Kidney capillary endothelial cell (primary cell): ENCODE results near the gene IMMP2L.
A peak's percentile ranks its signal among the peaks of the same experiment; 100 is the strongest.
"Not testable (repeated sequence)": the region's sequence is repeated elsewhere in the genome, so short reads cannot be mapped to it uniquely, and the experiment has no call there.

ENCODE experiments used
- DNase-seq: peaks from one replicate; pipeline ENCODE4 v3.0.0-alpha.2; 2018; ENCODE audit warnings: low spot score

The IMMP2L gene

DNA sequence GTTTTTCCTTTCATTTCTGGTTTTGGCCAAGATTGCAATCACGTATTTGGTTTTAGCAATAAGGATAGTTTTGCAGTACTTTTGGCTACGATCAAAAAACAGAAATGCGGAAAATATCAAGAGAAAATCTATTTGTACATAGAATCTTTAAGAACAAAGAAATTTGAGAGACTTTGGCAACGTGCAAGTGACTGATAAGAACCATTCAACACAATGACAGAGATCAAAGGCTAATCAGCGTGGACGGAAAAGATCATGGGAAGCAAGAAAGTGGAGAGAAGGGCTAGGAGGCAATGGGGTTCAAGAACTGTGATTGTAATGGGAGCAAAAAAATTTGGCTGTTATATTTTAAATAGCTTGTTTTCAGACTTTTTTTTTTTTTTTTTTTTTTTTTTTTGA lies 487.5 kb downstream of the IMMP2L start:
- no peak for DNase-seq

DNA sequence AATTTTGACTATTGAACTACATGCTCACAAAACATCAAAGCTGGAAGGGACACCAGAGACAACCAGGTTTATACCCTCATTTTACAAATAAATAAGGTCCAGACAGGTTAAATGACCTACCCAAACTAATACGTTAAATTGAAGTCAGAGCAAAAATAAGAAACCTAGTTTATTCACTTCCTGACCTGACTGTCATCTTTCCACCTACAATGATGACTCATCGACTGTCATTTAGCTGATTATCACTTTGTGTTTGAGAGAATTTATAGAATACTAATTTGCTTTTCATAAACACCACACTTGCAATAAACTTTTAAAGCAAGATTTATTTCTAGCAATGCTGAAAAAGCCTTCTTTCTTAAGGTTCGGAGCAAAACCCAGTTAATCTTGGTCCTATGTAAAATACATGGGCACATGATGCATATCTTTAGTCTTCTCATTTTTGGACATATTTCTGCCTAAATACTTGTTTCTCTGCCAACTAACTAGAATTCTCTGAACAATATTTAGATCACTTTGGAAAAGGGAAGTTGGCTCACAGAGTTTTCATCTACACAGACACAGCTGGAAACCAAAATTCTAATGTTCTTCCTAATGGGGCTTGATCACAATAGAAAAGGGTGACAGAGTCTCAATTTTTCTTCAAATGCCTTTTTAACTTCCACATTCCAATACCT lies 488.1 kb downstream of the IMMP2L start:
- no peak for DNase-seq

DNA sequence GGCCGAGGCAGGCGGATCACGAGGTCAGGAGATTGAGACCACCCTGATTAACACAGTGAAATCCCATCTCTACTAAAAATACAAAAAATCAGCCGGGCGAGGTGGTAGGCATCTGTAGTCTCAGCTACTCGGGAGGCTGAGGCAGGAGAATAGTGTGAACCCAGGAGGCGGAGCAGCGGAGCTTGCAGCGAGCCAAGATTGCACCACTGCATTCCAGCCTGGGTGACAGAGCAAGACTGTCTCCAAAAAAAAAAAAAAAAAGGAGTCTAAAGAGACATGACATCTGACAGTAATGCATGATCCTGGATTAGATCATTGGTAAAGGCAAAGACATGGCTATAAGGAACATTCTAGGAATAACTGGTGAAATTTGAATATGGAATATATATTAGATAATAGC lies 489.6 kb downstream of the IMMP2L start:
- not testable (repeated sequence) for DNase-seq

DNA sequence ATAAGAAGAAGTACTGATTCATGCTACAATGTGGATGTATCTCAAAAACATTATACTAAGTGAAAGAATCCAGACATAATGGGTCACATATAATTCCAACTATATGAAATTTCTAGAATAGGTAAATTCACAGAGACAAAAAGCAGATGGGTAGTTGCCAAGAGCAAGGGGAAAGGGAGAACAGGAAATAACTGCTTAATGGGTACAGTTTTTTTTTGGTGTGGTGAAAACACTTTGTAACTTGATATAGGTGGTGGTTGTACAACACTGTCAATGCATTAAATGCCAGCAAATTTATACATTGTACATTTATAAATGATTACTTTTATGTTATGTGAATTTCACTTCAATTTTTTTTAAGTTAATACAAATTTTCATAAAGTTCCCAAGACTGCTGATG lies 490.7 kb downstream of the IMMP2L start:
- DNase-seq, result no peak

DNA sequence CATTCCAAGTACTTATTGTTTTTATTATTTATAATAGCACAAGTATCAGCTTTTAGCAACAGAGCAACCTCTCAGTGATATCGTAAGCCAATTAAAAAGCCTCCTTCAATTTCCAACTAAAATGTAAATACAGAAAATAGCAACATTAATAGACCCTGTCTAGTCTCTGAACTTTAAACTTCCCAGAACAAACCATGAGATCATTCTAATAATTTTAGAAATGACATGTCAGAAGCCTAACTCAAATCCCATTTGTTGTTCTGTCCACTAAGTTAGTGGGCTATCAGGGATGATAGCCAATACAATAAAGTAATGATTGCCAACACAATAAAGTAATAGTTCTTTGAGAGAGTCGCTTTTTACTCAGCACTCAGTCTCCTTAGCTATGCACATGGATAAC lies 493.7 kb downstream of the IMMP2L start:
- DNase-seq, result no peak

- DNase-seq, result no peak
Measured at GRCh38 chr7:111067682-111068081, 494.6 kb downstream of the IMMP2L start.

DNA sequence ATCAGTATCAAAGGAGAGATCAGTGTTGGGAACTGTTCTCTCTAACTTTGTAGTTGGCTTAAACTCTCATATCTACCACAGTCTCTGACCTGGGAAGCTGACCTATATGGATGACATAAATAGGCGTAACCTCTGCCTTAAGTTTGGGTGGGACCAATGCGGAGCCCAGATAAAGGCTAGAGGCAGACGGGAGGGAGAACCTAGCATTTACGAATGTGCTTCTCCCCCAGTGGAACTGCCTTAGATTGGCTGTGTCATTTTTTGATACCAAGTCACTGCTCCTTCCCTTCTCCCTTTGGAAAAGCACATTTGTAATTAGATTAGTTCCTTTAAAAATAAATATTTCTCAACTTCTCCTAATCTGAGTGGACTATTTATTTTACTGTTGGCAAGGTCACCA lies 495.0 kb downstream of the IMMP2L start:
- no peak for DNase-seq

DNA sequence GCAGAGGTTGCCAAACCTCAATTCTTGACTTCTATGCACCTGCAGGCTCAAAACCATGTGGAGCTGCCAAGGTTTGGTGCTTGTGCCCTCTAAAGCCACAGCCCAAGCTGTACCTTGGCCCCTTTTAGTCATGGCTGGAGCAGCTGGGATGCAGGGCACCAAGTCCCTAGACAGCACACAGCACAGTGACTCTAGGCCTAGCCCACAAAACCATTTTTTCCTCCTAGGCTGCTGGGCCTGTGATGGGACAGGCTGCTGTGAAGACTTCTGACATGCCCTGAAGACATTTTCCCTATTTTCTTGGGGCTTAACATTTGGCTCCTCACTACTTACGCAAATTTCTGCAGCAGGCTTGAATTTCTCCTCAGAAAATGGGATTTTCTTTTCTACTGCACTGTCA lies 499.1 kb downstream of the IMMP2L start:
- no peak for DNase-seq

DNA sequence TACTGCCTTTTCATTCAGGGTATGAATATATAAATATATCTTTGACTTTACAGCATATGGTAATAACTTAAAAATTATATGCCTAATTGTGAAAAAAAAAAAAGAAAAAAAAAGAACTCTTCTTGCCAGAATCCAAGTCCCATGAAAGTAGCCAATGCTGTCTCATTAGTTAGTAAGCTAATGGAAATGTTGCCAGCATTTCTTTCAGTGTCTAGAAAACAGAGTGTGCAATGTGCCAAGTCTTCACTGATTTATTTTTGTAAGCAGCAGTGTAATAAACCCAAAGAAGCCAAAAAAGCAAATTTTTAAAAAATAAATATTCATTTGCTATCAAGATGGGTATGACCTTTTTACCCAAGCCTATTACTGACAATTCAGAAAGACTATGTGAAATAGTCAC lies 502.5 kb downstream of the IMMP2L start:
- no peak for DNase-seq

GRCh38 chr7:111057066-111057465 lies 505.2 kb downstream of the IMMP2L start:
- no peak for DNase-seq

GRCh38 chr7:111056371-111056770 lies 505.9 kb downstream of the IMMP2L start:
- DNase-seq, result no peak

DNA sequence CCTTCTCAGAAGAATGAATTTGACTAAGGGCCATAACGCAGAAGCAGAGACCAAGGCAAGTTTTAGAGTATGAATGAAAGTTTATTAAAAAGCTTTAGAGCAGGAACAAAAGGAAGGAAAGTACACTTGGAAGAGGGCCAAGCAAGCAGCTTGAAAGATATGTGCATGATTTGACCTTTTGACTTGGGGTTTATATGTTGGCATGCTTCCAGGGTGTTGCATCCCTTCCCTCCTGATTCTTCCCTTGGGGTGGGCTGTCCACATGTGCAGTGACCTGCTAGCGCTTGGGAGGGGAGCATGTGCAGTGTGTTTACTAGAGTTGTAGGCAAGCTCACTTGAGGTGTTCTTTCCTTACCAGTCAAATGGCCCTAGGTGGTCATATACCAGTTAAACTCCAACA lies 509.3 kb downstream of the IMMP2L start:
- DNase-seq, result no peak

DNA sequence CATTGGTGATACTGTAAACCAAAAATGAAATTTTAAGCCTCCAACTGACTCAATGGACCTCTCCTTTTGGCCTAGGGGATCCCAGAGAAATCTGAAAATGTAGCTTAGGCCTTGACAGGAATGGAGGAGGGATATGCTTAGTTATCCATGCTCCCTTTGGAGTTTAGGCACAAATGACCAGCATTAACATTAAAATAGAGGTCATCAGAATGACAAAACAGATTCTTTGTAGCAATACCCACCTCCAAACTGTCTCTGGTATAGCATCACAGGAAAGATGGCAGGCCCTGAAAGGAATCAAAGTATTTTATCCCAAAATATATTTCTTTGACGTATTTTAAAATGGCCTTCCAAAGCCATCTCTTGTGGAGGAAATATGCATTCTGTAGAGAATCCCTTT lies 510.5 kb downstream of the IMMP2L start:
- DNase-seq, result no peak

DNA sequence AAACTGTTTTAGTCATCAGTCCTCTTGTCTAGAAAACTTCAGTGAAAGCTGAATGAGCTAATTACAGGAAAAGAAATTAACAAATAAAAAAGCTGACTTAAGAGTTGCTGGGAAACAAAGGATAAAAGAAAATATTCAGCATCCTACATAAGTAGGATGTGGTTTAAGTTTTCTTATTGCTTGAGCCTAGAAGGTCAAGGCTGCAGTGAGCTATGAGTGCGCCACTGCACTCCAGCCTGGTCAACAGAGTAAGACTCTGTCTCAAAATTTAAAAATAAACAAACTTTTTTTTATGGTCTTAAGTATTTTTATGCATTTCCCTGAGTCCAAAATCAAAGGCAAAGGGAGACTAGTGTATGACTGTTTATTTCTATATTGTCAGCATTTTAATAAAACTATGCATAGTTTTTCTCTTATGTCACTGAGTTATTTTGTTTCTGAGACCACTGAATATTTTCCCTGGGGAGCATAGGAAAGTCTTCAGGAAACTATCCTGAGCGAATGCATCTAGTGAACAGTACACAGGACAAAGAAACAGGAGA lies 511.3 kb downstream of the IMMP2L start:
- no peak for DNase-seq

DNA sequence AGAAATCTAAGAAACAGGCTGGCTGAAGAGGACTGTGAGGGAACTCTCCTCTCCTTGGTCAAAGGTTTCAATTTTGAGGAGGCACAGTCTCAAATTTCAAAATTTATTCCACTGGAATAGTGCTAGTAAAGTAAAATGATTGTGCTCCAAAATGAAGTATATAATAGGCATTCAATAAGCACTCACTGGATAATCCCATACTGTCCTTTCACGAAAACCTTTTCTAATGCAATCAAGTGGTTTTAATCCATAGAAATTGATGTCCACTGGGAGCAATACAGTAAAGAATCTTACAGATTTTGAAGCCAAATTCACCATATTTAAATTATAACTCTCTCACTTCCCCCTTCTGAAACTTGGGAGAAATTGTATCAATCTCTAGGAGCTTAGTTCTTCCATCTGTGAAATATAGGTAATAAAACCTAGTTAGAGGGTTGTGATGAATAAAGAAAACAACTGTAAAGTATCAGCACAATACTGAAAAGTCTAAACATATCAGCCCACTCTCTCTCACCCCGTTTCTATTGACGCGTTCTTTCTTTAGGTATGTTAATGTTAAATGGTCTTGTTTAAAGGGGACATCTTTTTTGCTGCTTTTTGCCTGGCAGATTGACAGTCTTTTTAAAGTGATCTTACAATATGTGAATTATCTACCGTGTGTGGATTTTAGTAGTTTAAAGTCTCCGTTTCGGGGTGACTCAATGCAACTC lies 512.2 kb downstream of the IMMP2L start:
- DNase-seq, result no peak

DNA sequence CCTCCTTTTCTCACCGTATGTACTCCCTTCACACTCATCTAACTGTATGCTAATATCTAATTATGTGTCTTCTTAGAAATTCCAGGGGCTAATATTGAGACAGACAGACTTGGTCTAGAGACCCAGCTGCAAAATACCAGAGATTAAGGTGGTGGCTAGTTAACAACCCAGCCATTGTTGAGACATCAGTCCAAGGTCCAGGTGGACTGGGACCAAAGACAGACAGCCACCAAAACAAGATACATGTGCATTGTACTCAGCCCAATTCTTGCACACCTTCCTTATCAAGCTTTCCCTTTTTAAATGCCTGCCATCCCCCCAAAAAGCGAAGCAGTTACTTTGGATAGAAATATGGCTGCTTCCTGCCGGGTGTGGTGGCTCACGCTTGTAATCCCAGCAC lies 514.7 kb downstream of the IMMP2L start:
- DNase-seq, result no peak

- DNase-seq, result no peak
Measured at GRCh38 chr7:111045449-111045848, 516.8 kb downstream of the IMMP2L start.

DNA sequence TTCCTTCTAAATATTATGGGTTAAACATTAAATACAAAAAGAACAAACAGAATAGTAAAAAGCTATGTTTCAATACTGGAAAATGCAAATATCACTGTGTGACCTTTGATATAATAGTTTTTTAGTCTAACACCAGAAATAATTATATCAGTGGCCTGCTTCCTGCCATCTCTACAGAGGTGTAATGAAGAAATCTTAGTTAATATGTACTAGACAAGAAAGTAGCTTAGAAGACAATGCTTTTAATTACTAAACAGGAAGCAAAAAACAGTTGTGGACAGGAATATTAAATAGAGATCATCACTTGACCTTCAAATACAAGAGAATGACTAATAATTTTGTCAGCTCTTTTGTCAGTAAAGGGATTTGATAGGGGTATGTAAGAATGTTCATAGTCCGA lies 518.7 kb downstream of the IMMP2L start:
- no peak for DNase-seq

DNA sequence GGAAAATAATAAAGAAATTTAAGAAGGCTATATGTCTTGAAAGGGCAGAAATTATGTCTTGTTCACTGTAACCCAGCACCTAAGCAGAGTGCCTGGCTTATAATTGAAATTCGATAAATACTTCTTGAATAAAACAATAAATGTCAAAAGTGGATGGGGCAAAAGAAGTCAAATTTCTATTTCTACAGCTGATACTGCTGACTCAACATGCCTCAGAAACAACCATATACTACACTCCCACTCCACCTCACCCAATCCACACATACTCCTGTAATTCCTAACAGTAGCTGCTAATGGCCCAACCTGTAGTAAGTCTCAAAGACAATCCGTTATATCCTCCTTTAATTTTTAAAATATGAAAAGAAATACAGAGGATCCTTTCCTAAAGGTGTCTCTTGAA lies 519.5 kb downstream of the IMMP2L start:
- no peak for DNase-seq

- DNase-seq, result peak; percentile 39
Measured at GRCh38 chr7:111041577-111041976, 520.7 kb downstream of the IMMP2L start.

GRCh38 chr7:111038185-111038584 lies 524.1 kb downstream of the IMMP2L start:
- no peak for DNase-seq

DNA sequence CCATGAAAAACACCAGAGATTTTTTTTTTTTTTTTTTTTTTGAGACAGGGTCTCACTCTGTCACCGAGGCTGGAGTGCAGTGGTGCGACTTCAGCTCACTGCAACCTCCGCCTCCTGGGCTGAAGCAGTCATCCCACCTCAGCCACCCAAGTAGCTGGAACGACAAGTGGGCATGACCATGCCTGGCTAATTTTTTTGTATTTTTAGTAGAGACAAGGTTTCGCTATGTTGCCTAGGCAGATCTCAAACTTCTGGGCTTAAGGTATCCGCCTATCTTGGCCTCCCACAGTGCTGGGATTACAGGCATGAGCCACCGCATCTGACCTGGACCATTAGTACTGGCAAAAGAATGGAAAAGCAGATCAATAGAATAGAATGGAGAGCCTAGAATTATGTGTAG lies 530.4 kb downstream of the IMMP2L start:
- no peak for DNase-seq

DNA sequence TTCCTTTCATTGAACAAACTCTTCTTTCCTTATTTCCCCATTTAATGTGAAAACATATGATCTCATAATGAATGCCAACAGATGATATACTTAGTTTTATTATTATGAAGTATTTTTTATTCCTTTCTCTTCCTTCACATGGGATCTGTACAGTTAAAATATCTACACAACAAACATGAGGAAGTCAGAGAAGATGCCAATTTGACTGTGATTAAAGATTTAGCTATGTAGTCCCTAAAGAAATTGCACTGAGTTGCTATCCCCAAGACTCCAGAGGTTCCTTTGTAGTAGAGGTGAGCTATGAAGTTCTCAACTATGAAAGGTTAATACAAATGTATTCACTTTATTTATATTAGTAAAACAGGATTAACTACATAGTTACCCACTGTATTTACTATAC lies 532.0 kb downstream of the IMMP2L start:
- DNase-seq, result peak; percentile 33
